Measurements from ENCODE around the gene DACH1.

DNA sequence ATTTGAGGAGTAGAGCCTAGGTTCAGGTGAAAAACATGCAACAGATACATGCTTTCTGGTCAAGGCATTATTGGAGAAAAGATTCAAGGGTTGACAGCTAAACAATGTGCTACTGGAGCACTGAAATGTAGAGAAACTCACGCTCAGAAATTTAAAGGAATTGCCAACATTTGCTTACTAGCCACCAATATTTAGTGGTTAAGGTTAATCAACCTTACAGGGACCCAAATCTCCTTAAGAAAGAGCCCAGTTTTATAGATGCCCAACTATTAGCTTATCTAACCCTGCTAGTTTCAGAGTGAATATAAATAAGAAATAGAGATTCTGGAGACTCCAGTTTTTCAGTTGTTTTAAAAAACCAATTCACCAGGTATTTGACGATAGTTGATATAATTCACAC lies 203.6 kb downstream of the DACH1 start:
- TF ChIP-seq, protein P1, sequence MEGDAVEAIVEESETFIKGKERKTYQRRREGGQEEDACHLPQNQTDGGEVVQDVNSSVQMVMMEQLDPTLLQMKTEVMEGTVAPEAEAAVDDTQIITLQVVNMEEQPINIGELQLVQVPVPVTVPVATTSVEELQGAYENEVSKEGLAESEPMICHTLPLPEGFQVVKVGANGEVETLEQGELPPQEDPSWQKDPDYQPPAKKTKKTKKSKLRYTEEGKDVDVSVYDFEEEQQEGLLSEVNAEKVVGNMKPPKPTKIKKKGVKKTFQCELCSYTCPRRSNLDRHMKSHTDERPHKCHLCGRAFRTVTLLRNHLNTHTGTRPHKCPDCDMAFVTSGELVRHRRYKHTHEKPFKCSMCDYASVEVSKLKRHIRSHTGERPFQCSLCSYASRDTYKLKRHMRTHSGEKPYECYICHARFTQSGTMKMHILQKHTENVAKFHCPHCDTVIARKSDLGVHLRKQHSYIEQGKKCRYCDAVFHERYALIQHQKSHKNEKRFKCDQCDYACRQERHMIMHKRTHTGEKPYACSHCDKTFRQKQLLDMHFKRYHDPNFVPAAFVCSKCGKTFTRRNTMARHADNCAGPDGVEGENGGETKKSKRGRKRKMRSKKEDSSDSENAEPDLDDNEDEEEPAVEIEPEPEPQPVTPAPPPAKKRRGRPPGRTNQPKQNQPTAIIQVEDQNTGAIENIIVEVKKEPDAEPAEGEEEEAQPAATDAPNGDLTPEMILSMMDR (IDR thresholded peaks at IDR 0.05), result no peak
- no peak for TF ChIP-seq POLR2A (IDR thresholded peaks at IDR 0.05)

All from lower leg skin (tissue), 3 donors.